CD4-positive, alpha-beta T cell treated with Interleukin-15 for 4 hours (primary cell): ENCODE measurements around the gene ATP11A.

Experiments
- DNase-seq: peaks from one replicate; pipeline ENCODE4 v3.0.0-alpha.2; 2020; ENCODE audit warnings: low spot score

The ATP11A gene

GRCh38 chr13:112723771-112724170 is 33.9 kb downstream of the ATP11A start:
- DNase-seq, result no peak

- DNase-seq, result no peak
Observed at GRCh38 chr13:112724788-112725345, 35.0 kb downstream of the ATP11A start.

DNA sequence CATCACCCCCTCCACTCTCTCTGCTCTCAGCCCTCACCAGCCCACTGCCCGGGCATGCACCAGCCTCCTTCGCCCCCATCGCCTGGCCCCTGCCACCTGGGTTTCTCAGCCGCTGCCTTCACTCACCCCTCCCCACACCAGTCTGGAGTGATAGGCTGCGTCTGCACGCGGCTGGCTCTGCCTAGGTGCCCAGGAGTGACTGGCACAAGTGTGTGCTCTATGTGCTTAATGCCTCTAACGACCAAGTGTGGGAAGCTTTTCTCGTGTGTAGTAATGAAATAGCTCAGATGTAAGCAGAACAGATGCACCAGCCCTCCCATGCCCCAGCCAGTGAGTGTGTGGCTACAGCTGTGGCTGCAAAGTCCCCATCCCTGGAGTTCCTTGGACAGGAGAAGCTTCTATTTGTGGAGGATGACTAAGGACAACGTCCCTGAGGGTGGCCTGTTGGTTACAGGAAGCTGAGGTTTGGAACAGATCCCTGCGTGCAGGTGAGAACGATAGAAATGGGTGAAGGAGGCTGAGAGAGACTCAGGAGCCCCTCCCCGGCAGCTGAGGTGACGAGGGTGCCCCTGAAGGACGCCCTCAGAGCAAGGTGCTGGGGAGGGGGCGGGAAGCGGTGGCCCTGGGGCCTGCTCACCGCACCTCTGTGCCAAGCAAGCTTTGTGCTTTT is 35.6 kb downstream of the ATP11A start:
- no peak for DNase-seq

DNA sequence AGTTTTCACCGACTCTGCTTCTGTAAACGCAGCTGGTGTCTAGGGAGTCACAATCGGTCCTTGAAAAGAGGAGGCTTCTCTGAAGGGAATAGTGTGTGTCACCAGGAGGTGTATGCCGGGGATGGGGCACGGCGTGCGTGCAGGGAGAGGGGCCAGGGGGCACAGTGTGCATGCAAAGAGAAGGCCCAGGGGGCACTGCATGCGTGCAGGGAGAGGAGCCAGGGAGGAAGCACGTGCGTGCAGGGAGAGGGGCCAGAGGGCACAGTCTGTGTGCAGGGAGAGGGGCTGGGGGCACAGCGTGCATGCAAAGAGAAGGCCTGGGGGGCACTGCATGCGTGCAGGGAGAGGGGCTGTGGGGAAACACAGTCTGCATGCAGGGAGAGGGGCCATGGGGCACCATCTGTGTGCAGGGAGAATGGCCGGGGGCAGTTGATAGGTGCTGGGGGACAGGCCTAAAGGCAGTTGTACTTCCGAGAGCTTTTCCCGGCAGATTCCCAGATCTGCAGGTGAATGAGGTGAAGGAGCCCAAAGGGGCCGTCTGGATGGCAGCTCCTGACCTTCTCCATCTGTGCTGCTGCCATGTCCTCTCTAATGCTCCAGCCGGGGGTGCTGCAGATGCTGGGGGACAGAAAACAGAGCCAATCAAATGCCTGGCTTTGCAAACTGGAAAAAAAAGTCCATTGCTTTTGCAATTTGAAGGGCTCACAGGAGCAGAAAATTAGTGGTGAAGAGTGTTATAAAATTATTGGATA is 36.4 kb downstream of the ATP11A start:
- no peak for DNase-seq

DNA sequence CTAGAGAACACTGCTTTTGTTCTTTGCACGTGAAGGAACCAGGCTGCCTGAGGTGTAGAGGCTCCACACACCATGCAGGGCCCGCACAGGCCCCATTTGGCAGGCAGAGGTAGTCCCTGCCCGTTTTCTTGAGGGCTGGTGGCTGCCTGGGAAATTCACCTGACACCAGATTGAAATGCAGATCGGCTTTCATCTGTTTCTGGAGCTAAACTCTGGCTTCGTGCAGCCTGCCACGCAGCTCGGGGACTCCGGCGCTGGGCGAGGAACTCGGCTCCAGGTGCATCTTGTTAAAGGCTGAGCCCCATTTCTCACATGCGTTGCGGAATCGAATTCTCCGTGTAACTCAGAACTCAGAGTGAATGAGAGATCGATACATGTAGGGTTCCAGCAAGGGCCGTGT is 37.7 kb downstream of the ATP11A start:
- DNase-seq, result no peak

DNA sequence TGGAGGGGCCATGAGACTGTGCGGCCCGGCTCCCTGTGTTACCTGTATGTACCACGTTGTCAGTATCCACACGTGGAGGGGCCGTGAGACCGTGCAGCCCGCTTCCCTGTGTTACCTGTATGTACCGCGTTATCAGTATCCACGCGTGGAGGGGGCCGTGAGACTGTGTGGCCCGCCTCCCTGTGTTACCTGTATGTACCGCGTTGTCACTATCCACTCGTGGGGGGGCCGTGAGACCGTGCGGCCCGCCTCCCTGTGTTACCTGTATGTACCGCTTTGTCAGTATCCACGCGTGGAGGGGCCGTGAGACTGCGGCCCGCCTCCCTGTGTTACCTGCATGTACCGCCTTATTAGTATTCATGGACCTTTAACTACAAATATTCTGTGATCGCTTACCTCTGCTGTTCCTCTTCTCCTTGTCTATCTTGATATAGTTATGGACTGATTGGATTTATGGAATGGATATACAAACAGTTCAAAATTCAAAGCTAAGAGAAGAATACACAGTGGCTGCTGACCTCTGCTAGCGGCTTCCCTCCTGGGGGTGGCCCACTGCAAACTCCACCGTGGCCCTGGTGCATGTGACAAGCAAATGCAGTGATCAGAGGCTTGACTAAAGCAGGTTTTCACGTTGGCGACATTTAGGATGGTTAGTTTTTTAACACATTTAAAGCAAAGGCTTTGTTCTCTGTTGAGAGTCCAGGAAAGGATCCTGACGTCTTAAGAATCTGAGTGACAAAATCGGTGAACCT is 38.7 kb downstream of the ATP11A start:
- no peak for DNase-seq

GRCh38 chr13:112729408-112729807 is 39.6 kb downstream of the ATP11A start:
- DNase-seq, result no peak

DNA sequence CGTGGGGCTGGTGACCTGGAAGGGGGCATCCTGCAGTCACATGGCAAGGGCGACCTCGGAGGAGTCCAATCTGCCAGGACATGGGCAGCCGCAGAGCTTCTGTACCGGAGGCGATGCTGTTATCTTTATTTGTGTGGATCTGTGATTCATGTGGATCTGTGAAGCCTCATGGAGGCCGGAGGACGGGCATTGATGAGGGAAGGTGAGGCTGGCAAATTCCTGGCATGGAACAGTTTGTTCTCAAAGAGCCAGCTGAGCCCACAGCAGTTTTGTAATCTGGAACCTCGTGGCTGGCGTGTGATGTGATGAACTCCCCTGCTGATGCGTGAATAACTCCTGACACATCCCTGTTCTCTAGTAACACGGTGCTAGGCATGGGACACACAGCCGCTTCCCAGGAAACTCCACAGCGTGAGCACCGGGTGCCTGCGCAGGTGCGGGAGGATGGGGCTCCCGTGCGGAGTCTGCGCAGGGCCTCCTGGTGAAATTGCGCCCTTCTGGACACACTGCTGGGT is 40.4 kb downstream of the ATP11A start:
- DNase-seq, result no peak

GRCh38 chr13:112731667-112732616 is 42.1 kb downstream of the ATP11A start:
- DNase-seq, result no peak

GRCh38 chr13:112732679-112733078 is 42.8 kb downstream of the ATP11A start:
- DNase-seq, result no peak

DNA sequence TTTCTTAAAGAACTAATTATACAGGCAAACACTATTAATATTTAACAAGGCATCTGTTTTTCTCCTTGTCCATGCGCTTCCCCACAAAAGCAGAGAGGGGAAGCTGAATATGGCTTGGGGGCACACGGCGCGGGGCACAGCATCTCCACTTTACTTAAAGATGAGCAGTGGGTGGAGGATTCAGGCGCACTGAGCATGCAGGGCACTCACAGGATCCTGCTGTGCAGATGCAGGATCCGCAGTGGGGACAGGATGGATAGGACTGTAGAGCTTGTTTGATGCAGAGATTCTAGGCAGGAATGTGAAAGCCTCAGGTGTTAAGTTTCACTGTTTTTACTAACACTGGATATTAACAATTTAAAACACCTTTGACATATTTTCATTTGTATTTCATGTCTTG is 43.3 kb downstream of the ATP11A start:
- DNase-seq, result no peak

- DNase-seq, result no peak
Observed at GRCh38 chr13:112733661-112734379, 44.0 kb downstream of the ATP11A start.

- DNase-seq, result no peak
Observed at GRCh38 chr13:112734696-112735547, 45.1 kb downstream of the ATP11A start.

- no peak for DNase-seq
Observed at GRCh38 chr13:112735791-112736190, 46.0 kb downstream of the ATP11A start.

- DNase-seq, result no peak
Observed at GRCh38 chr13:112737294-112737693, 47.5 kb downstream of the ATP11A start.

DNA sequence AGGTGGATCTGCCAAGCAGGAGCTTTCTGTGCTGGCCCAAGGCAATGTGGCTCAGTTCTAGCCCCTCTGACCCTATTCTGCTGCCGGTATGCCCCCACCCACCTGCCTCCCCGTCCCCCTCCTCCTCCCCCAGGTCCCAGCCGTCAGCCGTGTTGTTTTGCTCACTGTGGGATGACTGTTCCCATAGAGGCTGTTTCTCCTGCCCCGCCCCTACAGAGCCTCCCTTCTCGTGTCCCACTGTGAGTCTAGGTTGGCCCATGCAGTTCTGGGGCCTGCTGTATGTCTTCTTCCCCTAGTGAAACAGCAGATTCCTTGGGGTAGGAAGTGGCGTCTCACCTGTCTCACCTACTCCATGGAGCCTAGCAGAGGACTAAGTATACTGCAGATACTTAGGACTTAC is 48.8 kb downstream of the ATP11A start:
- DNase-seq, result no peak

- no peak for DNase-seq
Observed at GRCh38 chr13:112740502-112741131, 50.8 kb downstream of the ATP11A start.

GRCh38 chr13:112741185-112741755 is 51.4 kb downstream of the ATP11A start:
- no peak for DNase-seq
